Epithelial cell of proximal tubule (primary cell): ENCODE measurements around the gene MMP21. TPM values are rescaled to one million over a fixed set of nuclear protein-coding genes. Genes with fewer than 3 reads are reported as not detected.

Experiments
- DNase-seq: peaks from one replicate; pipeline ENCODE4 v3.0.0-alpha.2; 2011; ENCODE audit warnings: low read depth
- H3K4me3 ChIP-seq: 2 replicates; pipeline ENCODE4 v1.5.1; 2011; ENCODE audit warnings: low read depth, mild to moderate bottlenecking, low read length
- CTCF ChIP-seq: conservative IDR thresholded peaks from 2 replicates; pipeline ENCODE4 v1.5.1; 2012; ENCODE audit warnings: low read depth, mild to moderate bottlenecking, low read length
- total RNA-seq: library from RNA; depleted of rRNA; stranded (reverse); fragments of >200 nt; gene quantifications from 2 replicates; pipeline ENCODE4 v1.2.3, GENCODE V29; 2015

MMP21 gene
- total RNA-seq, 1 donor from 2014 or later: 0.06 TPM

- no peak overlapping the region for H3K4me3 ChIP-seq
- no peak for DNase-seq
- no peak for TF ChIP-seq CTCF
These were observed 6.4 kb upstream of the MMP21 start for GRCh38 chr10:125782054-125782453.

- H3K4me3 ChIP-seq: no peak overlapping the region
- TF ChIP-seq CTCF: no peak
- no peak for DNase-seq
These were observed 5.8 kb upstream of the MMP21 start for GRCh38 chr10:125781374-125781773.

- H3K4me3 ChIP-seq: no peak overlapping the region
- DNase-seq: no peak
- no peak for TF ChIP-seq CTCF
These were observed 4.0 kb upstream of the MMP21 start for GRCh38 chr10:125779403-125780327.

- no peak for DNase-seq
- no peak for TF ChIP-seq CTCF
- no peak overlapping the region for H3K4me3 ChIP-seq
These were observed 2.9 kb upstream of the MMP21 start for GRCh38 chr10:125778556-125778955.

GRCh38 chr10:125777806-125778205 lies 2.2 kb upstream of the MMP21 start:
- DNase-seq: no peak
- TF ChIP-seq CTCF: no peak
- no peak overlapping the region for H3K4me3 ChIP-seq

GRCh38 chr10:125774581-125775191 lies 935 bp downstream of the MMP21 start:
- no peak overlapping the region for H3K4me3 ChIP-seq
- DNase-seq: no peak
- no peak for TF ChIP-seq CTCF
